Measurements from ENCODE around the gene SCN5A.

The SCN5A gene

DNA sequence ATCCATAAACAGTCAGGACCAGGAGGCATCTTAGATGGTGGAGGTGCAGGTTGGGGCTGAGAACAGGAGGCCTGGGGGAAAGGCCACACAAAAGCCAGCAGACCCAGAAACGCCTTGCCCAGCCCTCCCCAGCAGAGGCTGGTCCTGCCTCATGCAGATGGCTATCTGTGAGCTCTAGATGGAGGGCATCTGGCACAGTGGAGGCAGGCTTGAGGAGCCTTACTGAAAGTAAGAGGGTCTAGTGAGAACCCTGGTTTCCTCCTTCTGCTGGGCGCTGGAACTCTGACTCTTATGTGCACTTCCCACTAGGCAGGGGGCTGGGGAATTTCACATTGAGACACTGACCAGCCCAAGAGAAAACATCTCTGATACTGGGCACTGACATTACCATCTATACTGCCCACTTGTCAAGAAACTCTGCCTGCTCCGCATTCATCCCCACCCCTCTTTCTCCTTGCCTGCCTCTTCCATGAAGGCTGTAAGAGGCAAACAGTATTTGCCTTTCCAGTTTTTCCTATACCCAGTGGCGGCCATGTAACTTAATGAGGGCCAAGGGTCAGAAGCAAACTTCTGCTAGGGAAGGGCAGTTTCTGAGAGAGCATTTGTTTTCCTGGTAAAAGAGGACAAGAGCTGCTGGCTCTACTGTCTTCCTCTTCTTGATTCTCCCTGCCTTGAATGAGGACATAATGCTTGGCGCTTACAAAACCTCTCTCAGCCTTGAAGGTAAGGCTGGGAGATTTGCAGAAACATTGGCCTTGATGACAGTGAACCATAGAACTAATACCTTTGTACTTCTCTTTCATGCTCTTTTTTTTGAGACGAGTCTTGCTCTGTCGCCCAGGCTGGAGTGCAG, 4.4 kb upstream of the SCN5A start:
- H3K9me3 Mint-ChIP-seq, result no peaks in the 10 kb centered on the region
- peak; percentile 1 for DNase-seq (ENCODE audit: low spot score)
- no peak overlapping the region for H3K27ac Mint-ChIP-seq
- peaks cover 5% of the 10 kb centered on the region for H3K4me1 Mint-ChIP-seq (ENCODE audit: low read depth)
- peaks cover 33% of the 10 kb centered on the region for H3K27me3 Mint-ChIP-seq (ENCODE audit: low read depth)
- H3K4me3 Mint-ChIP-seq, result no peak overlapping the region
- no peaks in the 10 kb centered on the region for H3K36me3 Mint-ChIP-seq (ENCODE audit: low read depth)

DNA sequence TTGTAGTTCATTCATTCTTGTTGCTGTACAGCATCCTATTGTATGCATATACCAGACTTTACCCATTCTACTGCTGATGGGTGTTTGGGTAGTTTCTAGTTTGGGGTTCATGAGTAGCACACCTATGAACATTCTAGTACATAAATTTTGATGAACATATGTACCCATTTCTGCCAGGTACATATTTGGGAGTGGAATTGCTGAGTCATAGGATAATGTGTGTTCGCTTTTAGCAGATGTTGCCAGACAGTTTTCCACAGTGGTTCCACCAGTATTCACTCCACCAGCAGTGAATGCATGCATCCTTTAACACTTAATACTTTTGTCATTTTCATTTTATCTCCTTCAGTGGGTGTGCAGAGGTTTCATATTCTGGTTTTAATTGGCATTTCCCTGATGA, 3.4 kb upstream of the SCN5A start:
- DNase-seq (ENCODE audit: low spot score), result no peak
- Mint-ChIP-seq H3K27ac (no peak overlapping the region), H3K36me3 (ENCODE audit: low read depth) (no peaks in the 10 kb centered on the region), H3K9me3 (no peaks in the 10 kb centered on the region), H3K27me3 (ENCODE audit: low read depth) (peaks cover 28% of the 10 kb centered on the region), H3K4me3 (no peak overlapping the region), H3K4me1 (ENCODE audit: low read depth) (peaks cover 7% of the 10 kb centered on the region)

DNA sequence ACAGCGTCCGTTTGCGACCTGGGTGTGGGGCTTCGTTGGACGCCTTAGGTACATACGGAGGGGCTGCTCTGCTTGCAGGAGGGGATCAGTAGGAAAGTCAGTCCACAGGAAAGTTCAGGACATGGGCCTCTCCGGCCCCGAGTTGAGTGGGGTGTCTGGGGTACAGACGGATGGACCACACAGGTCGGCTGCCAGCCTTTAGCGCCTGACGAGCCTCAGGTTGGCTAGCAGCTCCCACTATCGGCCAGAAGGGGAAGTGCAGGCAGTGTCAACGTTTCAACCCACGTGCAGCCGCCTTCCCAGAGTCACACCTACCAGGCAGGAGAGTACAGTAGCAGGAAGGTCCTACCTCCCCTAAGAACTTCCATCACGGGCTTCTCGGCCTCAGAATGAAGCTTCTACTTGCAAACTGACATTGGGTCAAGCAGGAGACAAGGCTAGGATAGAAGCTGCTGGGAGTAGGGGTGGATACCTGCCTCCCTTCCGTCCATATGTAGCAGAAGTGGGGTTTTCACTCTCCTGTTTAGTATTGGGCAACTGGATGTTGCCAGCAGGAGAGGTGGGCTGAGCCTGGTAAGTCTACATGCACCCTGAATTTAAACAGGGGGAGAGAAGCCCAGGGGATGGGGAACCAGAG, 1.8 kb upstream of the SCN5A start:
- Mint-ChIP-seq H3K27ac (no peak overlapping the region), H3K36me3 (ENCODE audit: low read depth) (no peaks in the 10 kb centered on the region), H3K9me3 (no peaks in the 10 kb centered on the region), H3K4me1 (ENCODE audit: low read depth) (peaks cover 7% of the 10 kb centered on the region), H3K4me3 (no peak overlapping the region), H3K27me3 (ENCODE audit: low read depth) (peaks cover 20% of the 10 kb centered on the region)
- peak; percentile 62 for DNase-seq (ENCODE audit: low spot score)

DNA sequence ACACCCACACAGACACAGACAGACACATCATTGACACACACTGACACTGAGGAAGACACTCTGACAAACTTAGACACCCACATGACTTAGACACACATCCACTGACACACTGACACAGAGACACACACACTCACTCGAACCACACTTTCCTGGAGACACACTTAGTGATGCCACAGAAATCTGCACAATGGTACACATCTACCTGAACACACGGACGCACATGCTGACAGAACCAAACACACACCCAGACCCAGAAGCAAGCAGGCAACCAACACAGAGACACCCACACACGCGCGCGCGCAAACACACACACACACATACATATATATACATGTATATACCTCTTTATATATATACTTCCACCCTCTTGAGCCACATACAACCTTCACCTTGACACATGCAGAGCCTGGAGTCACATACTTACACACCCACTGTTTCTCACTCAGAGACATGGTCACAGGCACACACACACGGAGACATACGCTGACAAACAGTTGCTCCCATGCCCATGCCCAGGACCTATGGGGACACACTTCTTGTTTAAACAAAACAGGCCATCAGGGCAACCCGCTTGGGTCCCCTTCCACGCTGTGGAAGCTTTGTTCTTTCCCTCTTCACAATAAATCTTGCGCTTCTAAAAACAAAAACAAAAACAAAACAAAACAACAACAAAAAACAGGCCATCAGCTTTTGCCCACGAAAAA, 913 bp upstream of the SCN5A start:
- Mint-ChIP-seq H3K27me3 (ENCODE audit: low read depth) (peaks cover 13% of the 10 kb centered on the region), H3K4me1 (ENCODE audit: low read depth) (peaks cover 2% of the 10 kb centered on the region), H3K36me3 (ENCODE audit: low read depth) (no peaks in the 10 kb centered on the region), H3K27ac (no peak overlapping the region), H3K4me3 (no peak overlapping the region), H3K9me3 (no peaks in the 10 kb centered on the region)
- DNase-seq (ENCODE audit: low spot score), result no peak

DNA sequence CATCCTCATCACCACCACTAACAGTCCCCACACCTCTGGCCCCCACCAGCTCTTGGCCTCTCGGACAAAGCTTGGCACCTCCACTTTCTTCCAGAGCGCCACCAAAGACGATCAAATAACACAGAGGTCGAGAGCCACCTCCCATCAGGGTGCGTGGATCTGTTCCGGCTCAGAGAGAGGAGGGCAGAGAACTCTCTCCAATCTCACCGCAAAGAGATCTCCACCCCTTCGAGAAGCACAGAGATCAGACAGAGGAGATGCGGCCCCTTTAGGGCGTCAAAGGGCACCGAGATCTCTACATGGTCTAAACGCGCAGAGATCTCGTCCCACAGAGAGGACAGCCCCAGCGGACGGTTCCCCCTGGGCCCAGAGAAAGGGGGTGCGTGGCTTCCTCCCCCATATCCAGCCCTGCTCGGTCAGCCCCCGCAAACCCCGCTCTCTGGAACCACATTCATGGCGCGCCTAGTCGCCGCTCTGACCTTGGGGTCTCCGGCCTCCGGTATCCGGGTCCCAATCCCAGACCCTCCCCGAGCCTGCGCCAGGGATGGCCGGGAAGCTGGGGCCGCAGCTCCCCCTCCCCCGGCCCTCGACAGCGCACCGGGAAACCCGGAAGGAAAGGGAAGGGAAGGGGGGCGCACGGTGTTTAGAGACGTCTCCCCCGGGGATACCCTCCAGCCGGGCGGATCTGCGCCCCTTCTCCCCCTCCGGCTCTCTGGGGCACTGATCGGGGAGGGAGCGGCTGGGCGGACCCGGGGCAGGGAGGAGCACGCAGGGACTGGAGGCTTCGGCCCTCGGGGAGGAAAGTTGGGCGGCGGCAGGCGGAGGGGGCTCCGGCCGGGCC, 608 bp downstream of the SCN5A start:
- Mint-ChIP-seq H3K4me3 (peak overlapping the region; percentile 79), H3K27me3 (ENCODE audit: low read depth) (peaks cover 12% of the 10 kb centered on the region), H3K9me3 (no peaks in the 10 kb centered on the region), H3K36me3 (ENCODE audit: low read depth) (no peaks in the 10 kb centered on the region), H3K27ac (no peak overlapping the region), H3K4me1 (ENCODE audit: low read depth) (peaks cover 2% of the 10 kb centered on the region)
- DNase-seq (ENCODE audit: low spot score), result no peak

DNA sequence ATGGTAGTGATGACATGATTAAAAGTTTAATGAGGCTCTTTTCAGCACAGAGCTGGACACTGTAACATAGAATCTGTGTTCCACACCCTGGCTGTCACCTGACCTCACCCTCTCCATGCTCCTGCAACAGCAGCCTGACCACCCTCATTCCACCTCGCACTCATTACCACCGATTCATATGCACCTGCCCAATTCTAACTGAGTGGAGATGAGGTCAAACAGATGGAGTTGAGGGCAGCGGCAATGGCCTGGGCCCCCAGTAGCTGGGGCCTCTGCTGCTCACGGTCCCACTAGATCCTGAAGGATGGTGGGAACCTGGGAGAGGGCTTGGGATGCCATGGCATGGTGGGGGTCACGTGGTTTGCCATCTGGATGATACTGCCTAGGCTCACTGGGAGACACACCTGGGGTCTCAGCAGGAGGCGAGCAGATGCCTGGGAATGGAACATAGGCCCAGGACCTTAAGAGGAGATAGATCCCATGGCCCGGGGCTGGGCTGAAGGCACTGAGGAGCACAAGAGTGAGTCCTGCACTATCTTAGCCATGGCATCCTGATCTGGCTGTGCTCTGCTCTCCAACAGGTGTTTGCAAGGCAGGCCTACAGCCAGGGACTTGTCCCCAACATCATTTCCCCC, 1.3 kb downstream of the SCN5A start:
- DNase-seq (ENCODE audit: low spot score), result no peak
- H3K4me3 Mint-ChIP-seq, result peak overlapping the region; percentile 79
- no peaks in the 10 kb centered on the region for H3K9me3 Mint-ChIP-seq
- no peak overlapping the region for H3K27ac Mint-ChIP-seq
- H3K27me3 Mint-ChIP-seq (ENCODE audit: low read depth), result peaks cover 9% of the 10 kb centered on the region
- H3K4me1 Mint-ChIP-seq (ENCODE audit: low read depth), result peaks cover 2% of the 10 kb centered on the region
- H3K36me3 Mint-ChIP-seq (ENCODE audit: low read depth), result no peaks in the 10 kb centered on the region

DNA sequence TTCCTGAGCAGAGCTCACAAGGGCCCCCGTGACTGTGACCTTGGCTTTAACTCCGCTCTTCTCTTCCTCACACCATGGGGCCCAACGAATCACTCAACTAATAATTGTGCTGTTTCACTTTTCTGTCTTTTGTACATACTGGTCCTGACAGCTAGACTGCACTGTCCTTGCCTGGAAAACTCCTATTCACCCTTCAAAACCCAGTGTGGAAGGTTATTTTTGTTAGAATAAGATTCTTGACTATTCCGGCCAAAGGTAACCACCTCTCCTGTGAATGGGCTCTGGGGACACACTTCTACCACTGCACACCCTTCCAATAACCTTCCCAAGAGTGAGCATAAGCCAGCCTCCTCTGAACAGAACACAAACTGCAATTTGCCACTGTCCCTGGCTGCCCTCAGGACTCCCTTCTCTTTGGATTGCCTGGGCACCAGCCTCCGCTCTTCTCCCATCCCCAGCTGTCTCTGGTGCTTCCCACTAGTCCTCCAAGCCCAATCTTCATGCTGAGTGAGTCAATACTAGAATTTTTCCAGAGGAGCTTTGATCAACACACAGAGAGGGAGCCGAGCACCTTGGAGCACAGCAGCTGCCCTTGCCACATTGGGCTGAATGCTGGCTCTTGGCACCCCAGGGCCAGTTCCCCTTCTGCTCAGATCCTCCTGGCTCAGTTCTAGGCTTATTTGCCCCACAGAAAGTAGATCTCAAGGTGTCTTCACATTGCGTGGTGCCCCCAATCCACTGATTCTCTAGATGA, 2.1 kb downstream of the SCN5A start:
- no peak for DNase-seq (ENCODE audit: low spot score)
- H3K27me3 Mint-ChIP-seq (ENCODE audit: low read depth), result peaks cover 3% of the 10 kb centered on the region
- no peaks in the 10 kb centered on the region for H3K9me3 Mint-ChIP-seq
- no peaks in the 10 kb centered on the region for H3K36me3 Mint-ChIP-seq (ENCODE audit: low read depth)
- H3K4me1 Mint-ChIP-seq (ENCODE audit: low read depth), result peaks cover 2% of the 10 kb centered on the region
- no peak overlapping the region for H3K4me3 Mint-ChIP-seq
- no peak overlapping the region for H3K27ac Mint-ChIP-seq

DNA sequence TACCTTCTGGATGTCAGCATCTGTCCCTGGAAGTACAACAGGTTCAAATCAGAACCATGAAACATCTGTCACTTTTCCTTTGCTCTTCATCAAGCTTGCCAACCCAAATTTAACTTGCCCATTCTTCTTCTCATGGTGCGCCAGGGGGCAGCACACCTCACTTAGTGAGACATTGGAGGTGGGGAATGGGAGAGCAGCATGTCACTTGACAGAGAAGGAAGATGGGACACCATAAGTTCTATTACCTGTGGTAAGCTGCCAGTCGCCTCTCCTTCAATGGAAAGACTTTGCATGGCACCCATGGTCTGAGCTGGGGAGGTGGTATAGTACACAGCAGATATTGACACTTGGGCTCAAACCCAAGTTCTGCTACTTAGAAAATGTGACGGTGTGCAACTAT, 2.9 kb downstream of the SCN5A start:
- Mint-ChIP-seq H3K4me3 (no peak overlapping the region), H3K27ac (no peak overlapping the region), H3K9me3 (no peaks in the 10 kb centered on the region), H3K27me3 (ENCODE audit: low read depth) (no peaks in the 10 kb centered on the region), H3K36me3 (ENCODE audit: low read depth) (no peaks in the 10 kb centered on the region), H3K4me1 (ENCODE audit: low read depth) (peaks cover 2% of the 10 kb centered on the region)
- no peak for DNase-seq (ENCODE audit: low spot score)

DNA sequence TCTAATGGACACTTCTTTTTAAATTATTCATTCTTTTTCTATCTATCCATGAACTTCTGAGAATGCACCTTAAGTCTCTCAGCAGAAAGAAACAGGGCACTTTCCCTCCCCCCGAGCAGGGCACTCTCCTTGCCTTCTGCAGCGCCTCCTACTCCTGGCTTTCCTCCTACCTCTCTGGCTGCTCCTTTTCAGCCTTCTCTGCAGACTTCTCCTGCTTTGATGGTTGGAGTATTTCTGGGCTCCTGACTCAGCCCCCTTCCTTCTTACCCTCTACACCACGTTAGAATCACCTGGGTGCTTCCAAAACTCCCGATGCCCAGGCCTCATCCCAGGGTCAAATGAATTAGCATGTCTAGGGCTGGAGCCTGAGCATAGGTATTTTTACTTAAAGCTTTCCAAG, 3.4 kb downstream of the SCN5A start:
- Mint-ChIP-seq H3K27me3 (ENCODE audit: low read depth) (no peaks in the 10 kb centered on the region), H3K27ac (no peak overlapping the region), H3K4me3 (no peak overlapping the region), H3K4me1 (ENCODE audit: low read depth) (peaks cover 2% of the 10 kb centered on the region), H3K9me3 (no peaks in the 10 kb centered on the region), H3K36me3 (ENCODE audit: low read depth) (no peaks in the 10 kb centered on the region)
- DNase-seq (ENCODE audit: low spot score), result no peak

DNA sequence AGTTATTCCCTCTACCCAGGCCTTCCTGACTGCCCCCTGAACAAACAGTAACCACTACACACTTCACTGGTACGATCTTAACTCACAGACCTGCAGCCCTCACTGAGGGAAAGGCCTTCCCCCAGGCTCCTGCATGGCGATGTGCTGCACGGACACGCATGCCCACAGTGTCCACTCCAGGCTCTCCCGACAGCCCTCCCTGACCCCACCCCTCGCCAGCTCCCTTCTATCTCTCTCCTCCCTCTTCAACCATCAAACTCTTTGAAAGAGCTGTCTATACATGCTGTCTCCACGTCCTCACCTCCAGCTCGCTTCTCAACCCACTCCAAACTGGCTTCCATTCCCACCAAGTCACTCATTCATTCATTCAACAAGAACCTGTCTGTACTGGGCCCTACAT, 3.9 kb downstream of the SCN5A start:
- no peak overlapping the region for H3K4me3 Mint-ChIP-seq
- no peaks in the 10 kb centered on the region for H3K27me3 Mint-ChIP-seq (ENCODE audit: low read depth)
- H3K4me1 Mint-ChIP-seq (ENCODE audit: low read depth), result peaks cover 2% of the 10 kb centered on the region
- H3K36me3 Mint-ChIP-seq (ENCODE audit: low read depth), result no peaks in the 10 kb centered on the region
- DNase-seq (ENCODE audit: low spot score), result no peak
- H3K27ac Mint-ChIP-seq, result no peak overlapping the region
- H3K9me3 Mint-ChIP-seq, result no peaks in the 10 kb centered on the region

DNA sequence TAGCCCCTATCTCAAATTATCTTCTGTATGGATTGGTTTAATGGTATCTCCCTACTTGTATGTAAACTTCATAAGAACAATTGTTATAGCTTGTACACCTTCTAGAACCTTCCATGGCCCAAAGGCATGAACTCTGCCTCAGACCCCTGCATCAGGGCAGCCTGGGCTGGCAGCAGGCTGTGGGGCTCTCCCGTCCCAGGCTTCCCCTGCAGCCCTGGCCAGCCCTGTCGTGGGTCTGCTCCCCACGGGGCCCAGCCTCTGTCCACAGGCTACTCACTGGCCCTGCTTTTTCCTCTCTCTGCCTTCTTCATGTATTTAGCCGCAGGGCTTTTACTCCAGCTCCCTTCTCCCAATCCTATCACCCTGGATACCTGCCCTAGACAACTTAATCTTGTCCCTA, 4.4 kb downstream of the SCN5A start:
- H3K4me1 Mint-ChIP-seq (ENCODE audit: low read depth), result peaks cover 2% of the 10 kb centered on the region
- no peak overlapping the region for H3K4me3 Mint-ChIP-seq
- H3K36me3 Mint-ChIP-seq (ENCODE audit: low read depth), result no peaks in the 10 kb centered on the region
- H3K27me3 Mint-ChIP-seq (ENCODE audit: low read depth), result no peaks in the 10 kb centered on the region
- no peak overlapping the region for H3K27ac Mint-ChIP-seq
- H3K9me3 Mint-ChIP-seq, result no peaks in the 10 kb centered on the region
- no peak for DNase-seq (ENCODE audit: low spot score)

DNA sequence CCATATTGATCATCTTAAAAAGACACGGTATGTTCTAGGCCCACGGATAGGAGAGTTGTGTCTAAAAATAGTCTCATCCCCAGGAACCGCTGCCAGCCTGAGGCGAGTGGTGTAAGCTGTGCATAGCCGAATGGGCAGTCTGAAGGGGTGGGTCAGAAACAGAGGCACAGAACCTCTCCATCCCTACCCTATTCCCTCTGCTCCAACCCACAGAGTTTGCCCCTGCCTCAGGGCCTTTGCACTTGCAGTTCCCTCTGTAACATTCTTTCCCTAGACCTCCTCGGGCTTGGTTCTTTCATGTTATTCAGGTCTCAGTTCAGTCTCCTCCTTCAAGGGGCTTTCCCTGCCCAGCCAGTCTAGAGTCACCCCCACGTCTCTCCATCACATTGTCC, 4.8 kb downstream of the SCN5A start:
- Mint-ChIP-seq H3K4me1 (ENCODE audit: low read depth) (peaks cover 2% of the 10 kb centered on the region), H3K27me3 (ENCODE audit: low read depth) (no peaks in the 10 kb centered on the region), H3K4me3 (no peak overlapping the region), H3K36me3 (ENCODE audit: low read depth) (no peaks in the 10 kb centered on the region), H3K27ac (no peak overlapping the region), H3K9me3 (no peaks in the 10 kb centered on the region)
- no peak for DNase-seq (ENCODE audit: low spot score)

Measured in T-helper 2 cell treated with Interferon-gamma antibody and Interleukin-4, amounts not matched to agents 5 μg/mL and 100 μg/mL, for 36 hours (primary cell).